Nucleus accumbens (tissue), 56 donors: ENCODE results near the gene TSPAN10.

ENCODE experiments used
- DNase-seq, 56 donors: peaks; one replicate each; lab custom pipeline; 2025; lab: John Stamatoyannopoulos, UW

Gene TSPAN10

DNA sequence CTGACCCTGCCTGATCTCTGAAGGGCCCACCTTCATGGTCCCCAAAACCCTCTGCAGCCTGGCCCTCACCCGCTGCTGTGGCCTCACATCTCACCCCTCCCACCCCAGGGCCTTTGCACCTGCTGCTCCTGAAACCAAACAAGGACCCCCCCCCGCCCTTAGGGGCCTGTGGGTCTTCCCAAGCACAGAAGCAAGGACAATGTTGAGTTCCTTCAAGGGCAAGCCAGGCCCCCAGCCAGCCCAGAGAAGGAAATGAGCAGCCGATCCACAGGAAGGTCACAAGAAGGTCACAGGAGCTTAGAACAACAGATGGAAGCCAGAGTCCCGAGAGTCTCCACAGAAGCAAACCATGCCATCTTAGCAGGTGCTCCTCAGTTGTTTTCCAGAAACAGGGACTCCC, 19.8 kb downstream of the TSPAN10 start:
- no peak for DNase-seq

DNA sequence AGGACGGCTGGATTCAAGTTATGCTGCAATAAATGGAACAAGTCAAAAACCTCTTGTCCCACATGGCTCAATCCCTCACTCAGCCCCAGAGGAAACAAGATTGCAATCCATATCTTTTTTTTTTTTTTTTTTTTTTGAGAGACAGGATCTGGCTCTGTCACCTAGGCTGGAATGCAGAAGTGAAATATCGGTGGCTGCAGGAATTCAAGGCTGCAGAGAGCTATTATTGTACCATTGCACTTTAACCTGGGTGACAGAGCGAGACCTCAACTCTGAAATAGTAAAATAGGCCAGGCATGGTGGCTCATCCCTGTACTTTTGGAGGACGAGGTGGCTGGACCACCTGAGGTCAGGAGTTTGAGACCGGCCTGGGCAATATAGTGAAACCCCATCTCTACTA, 22.0 kb downstream of the TSPAN10 start:
- no peak for DNase-seq

DNA sequence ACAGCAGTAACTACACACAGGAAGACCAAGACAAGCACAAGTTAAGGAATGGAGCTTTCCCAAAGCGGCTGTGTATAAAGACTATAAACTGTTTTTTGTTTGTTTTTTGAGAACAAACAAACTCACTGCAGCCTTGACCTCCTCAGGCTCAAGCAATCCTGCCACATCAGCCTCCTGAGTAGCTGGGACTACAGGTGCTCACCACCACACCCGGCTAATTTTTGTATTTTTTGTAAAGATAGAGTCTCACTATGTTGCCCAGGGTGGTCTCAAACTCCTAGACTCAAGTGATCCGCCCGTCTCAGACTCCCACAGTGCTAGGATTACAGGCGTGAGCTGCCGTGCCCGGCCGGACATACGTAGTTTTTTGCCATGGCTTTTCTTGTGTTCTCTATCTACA, 23.4 kb downstream of the TSPAN10 start:
- DNase-seq, result no peak

DNA sequence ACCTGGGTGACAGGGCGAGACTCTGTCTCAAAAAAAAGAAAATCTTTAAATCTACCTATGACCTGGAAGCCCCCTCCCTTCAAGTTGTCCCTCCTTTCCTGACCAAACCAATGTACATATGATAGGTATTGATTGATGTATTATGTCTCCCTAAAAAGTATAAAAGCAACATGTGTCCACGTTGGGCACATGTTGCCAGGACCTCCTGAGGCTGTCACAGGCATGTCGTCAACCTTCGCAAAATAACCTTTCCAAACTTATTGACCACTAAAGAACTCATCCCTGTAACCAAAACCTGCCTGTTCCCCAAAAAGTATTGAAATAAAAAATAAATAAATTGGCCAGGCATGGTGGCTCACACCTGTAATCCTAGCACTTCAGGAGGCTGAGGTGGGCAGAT, 25.0 kb downstream of the TSPAN10 start:
- no peak for DNase-seq

DNA sequence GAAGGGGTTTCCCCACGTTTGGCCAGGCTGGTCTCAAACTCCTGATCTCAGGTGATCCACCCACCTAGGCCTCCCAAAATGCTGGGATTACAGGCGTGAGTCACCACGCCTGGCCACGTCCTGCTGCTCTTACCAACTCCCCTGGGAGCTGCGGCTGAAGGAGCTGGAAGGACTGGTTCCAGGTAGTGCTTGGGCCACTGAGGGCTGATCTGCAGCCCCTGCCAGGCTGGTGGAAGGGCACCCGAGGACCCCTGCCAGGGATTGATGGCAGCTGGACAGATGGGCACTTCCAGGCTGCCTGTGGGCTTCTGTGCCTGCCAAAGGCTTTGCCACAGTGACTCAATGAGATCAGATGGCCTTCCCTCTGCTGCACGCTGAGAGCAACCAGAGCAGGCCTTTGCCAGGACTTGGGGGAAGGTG, 27.1 kb downstream of the TSPAN10 start:
- DNase-seq, result no peak

DNA sequence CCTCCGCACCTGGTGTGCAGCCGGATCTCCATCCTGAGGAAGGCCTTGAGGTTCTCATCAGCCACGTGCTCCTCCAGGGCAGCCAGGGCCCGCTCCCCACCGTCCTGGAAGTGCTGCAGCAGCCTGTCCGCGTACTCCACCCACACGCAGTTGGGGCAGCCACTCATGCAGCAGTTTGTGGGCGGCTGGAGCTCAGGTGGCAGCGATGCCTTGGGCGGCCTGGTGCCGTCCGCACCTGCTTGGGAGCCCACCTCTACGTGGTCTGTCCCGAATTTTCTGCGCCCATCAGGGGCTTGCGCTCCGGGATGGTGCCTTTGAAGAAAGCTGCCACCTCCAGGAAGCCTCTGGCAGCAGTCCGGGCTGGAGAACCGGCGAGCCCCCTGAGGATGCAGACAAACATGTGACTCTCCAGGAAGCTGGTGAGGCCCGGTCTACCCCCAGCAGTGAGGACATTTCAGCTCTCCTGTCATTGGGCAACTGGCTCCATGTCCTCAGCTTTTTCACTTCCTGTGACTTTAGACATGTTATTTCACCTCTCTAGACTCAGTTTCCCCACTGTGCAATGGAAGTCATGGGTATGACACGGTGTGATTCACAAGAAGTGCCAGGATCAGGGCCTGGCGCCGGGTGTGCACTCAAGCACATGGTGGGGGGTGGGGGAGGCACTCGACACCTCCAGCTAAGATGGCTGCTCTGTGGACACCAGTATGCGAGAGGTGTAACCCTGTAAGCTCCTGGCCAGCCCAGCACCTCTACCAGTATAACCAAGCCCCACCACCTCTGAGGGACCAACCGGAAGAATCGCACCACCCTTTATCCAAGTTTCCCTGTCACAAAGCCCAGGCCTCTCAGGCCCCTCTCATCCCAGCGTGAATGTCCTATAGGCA, 28.5 kb downstream of the TSPAN10 start:
- DNase-seq, result peak in 5 of 56 donors; percentile 7 to 23 (median 17)

DNA sequence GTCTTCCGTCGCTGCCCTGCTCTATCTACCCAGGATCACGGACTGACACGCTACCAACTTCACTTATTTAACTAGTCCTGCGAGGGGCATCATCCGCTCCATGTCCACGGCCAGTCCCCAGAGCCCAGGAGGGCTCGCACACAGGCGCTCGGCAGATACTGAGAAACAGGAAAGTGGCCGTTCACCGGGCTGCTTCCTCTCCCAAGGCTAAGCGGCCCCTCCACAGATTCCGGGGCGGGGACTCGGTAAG, 29.0 kb downstream of the TSPAN10 start:
- peak in 1 of 56 donors; percentile 43 for DNase-seq

DNA sequence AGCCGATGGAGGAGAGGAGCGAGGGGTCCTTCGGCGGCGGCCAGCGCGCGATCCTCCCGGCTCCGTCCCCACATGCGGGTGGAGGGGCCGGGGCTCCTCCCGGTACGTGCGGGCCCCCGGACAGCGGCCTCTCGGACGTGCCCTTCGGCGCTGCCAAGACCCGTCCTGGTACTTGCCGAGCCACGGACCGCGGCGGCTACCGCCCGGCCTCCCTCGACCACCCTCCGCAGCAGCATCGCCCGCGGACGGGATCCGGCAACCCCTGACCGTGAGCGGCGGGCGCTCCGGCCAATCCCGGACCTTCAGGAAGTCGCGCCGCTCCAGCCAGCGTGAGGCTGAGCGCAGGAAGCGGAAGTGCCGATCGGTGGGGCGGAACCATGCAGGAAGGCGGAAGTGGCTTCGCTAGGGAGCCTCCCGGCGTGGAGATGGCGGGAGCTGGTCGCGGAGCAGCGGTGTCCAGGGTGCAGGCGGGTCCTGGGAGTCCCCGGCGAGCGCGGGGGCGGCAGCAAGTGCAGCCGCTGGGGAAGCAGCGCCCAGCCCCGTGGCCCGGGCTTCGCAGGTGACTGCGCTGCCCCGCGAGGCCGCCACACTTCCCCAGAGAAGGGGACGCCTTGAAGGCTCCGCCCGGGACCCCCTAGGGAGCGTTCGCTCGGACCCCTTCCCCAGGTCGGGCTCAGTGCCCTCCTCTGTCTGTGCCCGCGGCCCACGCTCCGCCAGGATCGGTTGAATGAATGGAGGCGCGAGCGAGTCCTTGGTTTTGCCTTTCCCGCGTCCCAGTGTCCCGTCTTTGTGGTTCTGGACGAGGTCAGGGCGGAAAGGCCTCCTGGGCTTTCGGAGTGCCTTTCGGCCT, 29.6 kb downstream of the TSPAN10 start, which contains the start of the genes CCDC137 and OXLD1:
CCDC137 (plus strand) TSS at position 396 of the 850 bp plus-strand sequence; CDS start at position 426, 30 bp downstream.
OXLD1 (minus strand) TSS at position 264 of the 850 bp plus-strand sequence; CDS start at position 236, 28 bp downstream.
- peak; percentile 51 to 97 (median 92) for DNase-seq

DNA sequence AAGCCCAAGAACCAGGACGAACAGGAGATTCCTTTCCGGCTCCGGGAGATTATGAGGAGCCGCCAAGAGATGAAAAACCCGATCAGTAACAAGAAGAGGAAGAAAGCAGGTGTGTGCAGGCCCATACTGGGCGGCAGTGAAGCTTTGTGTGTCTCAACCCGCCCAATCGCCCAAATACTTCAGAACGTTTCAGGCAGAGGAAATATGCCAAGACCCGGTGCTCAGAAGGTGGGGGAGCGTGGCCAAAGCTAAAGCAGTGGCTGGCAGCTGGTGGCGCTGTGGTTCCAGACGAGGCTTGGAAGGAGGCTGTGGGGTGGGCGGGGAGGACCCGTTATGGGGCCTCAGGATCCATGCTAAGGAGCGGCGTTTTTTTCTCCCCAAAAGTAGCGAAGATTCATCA, 30.8 kb downstream of the TSPAN10 start:
- DNase-seq, result no peak

DNA sequence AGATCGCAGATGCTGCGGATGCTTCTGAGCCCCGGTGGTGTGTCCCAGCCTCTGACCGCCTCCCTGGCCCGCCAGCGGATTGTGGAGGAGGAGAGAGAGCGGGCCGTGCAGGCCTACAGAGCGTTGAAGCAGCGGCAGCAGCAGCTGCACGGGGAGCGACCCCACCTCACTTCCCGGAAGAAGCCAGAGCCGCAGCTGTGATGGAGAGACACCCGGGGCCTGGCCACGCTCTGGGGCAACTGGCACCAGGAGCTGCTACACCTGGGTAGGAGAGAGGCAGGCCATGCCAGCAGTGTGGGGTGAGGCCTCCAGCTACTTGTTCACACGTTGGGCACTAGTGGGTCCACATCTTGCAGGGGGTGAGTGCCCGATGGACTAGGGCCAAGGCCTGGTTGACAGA, 35.5 kb downstream of the TSPAN10 start:
- DNase-seq, result no peak

DNA sequence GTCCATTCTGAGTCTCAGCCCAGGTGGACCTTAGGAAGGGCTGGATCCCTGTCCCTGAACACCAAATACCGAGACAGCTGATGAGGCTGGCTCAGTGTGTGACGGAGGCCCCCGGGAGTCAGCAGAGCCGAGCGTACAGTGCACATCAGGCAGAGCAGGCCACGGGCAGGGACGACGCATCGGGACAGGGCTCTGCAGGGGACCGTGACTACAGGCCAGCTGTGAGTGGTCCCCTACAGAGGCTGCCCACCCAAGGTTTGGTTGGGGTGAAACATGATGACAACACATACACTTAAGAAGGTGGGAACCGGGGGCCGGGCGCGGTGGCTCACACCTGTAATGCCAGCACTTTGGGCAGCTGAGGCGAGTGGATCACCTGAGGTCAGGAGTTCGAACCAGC, 36.0 kb downstream of the TSPAN10 start:
- no peak for DNase-seq

DNA sequence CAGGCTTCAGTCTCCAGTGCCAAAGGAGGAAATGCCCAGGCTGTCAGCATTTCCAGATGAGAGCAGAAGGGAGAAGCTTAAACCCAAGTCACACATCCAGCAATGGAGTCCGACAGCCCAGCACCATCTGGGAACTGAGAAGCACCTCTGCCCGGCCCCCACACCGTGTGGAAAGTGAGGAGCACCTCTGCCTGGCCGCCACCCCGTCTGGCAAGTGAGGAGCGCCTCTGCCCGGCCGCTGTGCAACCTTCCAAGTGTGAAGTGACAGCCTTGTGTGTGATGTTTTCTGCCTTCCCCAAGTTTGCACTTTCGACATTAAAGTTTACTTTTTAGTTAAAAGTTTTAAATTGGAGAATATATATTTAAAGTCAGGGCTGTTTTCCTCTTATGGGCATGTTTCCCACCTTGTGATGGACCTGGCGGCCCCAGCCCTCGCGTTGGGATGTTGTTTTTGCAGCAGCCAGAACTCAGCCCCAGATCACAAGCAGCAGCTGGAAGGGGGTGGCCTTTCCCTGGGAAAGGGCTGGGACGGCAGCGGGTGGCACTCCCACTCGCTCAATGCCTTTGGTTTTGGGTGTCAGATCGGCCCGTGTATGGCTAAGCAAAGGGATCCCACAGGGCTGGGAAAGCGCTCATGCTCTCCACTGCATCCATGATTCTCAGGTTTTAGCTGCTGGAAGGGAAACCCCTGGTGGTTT, 36.7 kb downstream of the TSPAN10 start:
- no peak for DNase-seq

DNA sequence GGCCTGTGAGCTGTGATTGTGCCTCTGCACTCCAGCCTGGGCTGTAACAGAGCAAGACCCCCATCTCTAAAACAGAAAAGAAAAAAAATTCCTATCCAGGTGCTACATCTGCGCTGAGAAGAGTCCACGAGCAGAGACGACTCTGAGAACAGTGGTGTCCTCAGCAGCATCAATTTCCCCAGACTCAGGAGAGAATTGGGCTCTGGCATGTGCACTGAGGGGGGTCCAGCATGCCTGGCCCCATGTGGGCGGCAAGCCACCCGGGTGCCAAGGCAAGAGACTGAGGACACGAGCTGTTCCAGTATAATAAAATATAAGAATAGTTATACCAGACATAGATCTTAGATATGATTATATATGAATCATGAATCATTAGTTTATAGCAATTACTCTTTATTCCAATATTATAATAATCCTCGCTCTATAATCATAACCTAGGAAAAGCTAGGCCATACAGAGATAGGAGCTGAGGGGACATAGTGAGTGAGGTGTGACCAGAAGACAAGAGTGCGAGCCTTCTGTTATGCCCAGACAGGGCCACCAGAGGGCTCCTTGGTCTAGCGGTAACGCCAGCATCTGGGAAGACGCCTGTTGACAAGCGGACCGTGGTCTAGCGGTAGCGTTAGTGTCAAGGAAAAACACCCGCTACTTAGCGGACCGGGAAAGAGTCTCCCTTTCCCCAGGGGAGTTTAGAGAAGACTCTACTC, 38.7 kb downstream of the TSPAN10 start:
- DNase-seq, result peak in 7 of 56 donors; percentile 13 to 57 (median 25)

DNA sequence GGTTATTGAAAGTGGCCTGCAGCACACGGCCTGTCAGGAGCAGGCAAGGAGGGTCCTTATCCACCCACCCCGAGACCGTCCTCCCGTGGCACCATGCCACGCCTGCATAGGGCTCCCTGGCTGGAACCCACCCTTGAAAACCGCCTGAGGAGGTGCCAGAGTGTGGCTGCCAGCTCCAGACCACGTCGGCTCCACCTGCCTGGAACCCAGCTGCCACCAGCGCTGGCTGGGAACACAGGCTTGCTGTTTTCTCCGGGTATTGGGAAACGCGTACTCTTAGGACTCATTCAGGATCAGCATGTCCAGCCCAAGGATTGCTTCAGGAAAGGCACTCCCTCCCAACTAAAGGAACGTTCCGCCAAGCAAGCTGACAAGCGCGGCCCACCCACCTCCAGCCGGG, 39.9 kb downstream of the TSPAN10 start:
- DNase-seq, result peak in 1 of 56 donors; percentile 9

DNA sequence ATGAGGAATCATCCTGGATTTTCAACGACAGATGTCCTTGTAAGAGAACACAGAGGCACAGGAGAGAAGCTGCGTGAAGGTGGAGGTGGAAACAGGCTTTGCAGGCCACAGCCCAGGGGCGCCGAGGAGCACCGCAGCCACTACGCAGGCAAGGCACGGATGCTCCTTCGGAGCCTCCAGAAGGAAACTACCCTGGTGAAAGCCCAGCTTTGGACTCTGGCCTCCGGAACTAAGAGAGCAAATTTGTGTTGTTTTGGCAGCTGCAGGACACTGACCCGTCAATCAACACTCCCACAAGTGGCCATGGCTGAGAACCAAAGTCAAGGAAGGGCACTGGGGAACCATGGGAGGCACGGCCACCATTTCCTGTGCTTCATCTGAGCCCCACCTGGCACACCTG, 43.2 kb downstream of the TSPAN10 start:
- DNase-seq, result no peak

DNA sequence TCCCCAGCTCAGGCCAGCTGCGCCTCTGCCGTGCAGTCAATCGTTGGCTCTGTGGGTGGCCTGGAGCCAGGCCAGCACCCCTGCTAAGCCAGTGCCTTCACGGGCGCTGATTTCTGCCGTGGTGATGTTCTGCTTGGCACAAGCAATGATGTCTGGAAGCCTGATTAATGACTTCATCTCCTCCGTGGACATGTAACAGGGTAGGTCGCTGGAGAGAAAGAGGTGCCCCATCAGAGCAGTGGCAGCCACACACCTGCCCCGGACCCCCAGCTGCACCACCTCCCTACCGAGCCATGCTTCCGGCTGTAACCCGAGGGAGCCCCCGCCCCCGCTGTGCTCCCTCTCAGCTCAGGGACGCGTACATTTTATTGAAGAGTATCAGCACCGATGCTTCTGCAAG, 44.7 kb downstream of the TSPAN10 start:
- DNase-seq, result peak in 6 of 56 donors; percentile 9 to 36 (median 22)

DNA sequence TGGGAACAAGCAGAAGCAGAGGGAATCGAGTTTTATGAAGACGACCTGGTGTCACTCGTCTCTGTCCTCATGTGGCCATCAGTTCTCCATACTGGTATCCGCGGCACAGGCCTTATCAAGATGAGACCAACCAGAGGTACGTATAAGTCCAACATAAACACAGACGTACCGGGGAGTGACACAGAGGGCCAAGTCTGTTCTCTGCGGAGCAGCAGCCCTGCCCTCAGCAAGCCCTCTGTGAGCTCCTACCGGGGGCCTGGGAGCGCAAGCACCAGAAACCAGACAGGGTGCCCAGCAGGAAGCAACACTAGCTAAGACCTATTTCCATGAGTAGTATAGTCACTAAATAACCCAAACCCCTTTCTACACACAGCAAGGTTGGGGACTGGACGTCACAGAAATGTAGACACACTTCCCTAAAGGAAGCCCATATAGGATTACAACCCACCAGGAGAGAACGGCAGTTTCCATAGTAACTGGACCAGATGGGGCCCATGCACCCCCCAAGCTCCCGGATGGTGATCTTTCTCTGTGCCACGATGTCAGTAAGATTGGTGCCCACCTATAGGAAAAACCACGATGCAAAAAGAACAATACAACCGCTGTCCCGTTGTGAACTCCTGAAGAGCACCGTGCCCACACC, 45.7 kb downstream of the TSPAN10 start:
- no peak for DNase-seq

DNA sequence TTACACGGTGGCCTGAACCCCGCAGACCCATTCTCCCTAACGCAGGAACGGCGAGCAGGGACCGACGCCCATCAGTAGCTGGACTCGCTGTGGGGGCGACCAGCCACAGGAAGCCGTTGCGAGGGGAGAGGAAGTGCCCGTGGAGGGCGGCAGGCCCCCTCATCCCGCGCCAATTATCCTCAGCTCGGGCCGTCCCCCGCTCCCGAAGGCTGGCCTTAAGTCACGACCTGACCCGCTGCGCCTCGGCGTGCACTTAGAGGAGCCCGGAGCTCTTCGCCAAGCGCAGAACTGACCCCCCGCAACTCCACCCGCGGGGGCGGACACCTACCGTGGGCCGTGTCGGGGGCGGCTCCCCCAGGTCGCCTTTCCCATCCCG, 46.2 kb downstream of the TSPAN10 start:
- peak in 1 of 56 donors; percentile 41 for DNase-seq

DNA sequence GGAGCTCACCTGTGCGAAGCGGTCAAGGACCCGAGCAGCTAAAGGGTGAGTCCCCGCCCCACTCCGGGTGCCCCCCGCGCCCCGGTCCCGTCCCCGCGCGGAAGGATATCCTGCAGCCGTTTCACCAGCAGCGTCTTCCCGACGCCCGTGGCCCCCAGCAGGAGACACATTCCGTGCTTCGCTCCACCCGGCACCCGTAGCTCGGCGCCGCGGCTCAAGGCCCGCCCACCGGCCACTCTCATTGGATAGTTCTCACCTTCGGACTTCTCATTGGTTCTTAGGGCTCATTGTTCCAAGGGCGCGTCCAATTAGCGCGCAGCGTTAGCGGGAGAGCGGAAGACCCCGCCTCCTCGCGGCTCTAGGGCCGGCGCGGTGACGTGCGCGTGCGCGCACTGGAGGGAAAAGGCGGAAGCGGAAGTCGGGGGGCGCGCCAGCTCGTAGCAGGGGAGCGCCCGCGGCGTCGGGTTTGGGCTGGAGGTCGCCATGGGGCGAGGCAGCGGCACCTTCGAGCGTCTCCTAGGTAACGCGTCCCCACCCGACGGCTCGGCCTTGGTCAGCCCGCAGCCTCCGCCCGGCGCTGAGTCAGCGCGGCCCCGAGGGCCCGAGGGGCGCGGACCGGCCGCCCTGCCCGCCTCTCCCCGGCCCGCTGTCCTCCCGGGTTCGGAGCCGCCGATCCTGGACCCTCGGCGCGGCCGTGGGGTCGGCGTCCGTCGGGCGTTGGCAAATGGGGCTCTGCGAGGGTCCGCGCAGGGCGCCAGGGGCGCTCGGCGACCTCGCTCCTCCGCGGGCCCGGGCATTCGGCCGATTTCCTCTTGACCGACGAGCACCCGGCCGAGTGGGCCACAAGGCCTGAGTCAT, 46.8 kb downstream of the TSPAN10 start, which contains the start of the genes ARL16 and HGS:
ARL16 (minus strand) TSS at position 214 of the 858 bp plus-strand sequence; CDS start at position 170, 44 bp downstream.
HGS (plus strand) TSS at position 428 of the 858 bp plus-strand sequence; CDS start at position 484, 56 bp downstream.
- peak; percentile 72 to 98 (median 94) for DNase-seq
